Astrocyte (in vitro differentiated cells and primary cell): ENCODE data around the gene LDLRAD4.

Experiments used
- CTCF ChIP-seq: IDR thresholded peaks from 2 replicates; pipeline ENCODE4 v1.5.1; 2011; ENCODE audit warnings: low read depth, mild to moderate bottlenecking, inconsistent platforms, low read length, moderate library complexity; ENCODE audit not compliant: insufficient read depth
- EZH2 ChIP-seq: IDR thresholded peaks from 2 replicates; pipeline ENCODE4 v1.6.1; 2012; ENCODE audit warnings: mild to moderate bottlenecking, low read length, inconsistent platforms; ENCODE audit not compliant: insufficient read depth

- TF ChIP-seq CTCF (no peak), EZH2 (no peak)
Observed at GRCh38 chr18:13198701-13199100, 19.9 kb upstream of the LDLRAD4 start.
